GM06990 (cell line): ENCODE data around the gene VWA2.

Experiments
- DNase-seq: peaks from one replicate; pipeline ENCODE4 v3.0.0-alpha.2; 2011; ENCODE audit not compliant: insufficient read length; ENCODE audit errors: extremely low read depth
- H3K27me3 ChIP-seq: replicated peaks from 2 replicates; pipeline ENCODE4 v1.6.0; 2011; ENCODE audit warnings: low read length; ENCODE audit not compliant: control insufficient read depth, insufficient read depth
- H3K36me3 ChIP-seq: 2 replicates; pipeline ENCODE4 v1.5.1; 2011; ENCODE audit warnings: low read length; ENCODE audit not compliant: control insufficient read depth, insufficient read depth
- H3K4me3 ChIP-seq: replicated peaks from 2 replicates; pipeline ENCODE4 v1.5.1; 2011; ENCODE audit warnings: low read depth, mild to moderate bottlenecking, control low read depth, low read length
- TF ChIP-seq, protein P1 (sequence below): IDR thresholded peaks from 2 replicates; pipeline ENCODE4 v1.5.1; 2011; ENCODE audit warnings: low read length, control low read depth, mild to moderate bottlenecking, inconsistent platforms; ENCODE audit not compliant: insufficient read depth, poor library complexity, severe bottlenecking

Gene VWA2

DNA sequence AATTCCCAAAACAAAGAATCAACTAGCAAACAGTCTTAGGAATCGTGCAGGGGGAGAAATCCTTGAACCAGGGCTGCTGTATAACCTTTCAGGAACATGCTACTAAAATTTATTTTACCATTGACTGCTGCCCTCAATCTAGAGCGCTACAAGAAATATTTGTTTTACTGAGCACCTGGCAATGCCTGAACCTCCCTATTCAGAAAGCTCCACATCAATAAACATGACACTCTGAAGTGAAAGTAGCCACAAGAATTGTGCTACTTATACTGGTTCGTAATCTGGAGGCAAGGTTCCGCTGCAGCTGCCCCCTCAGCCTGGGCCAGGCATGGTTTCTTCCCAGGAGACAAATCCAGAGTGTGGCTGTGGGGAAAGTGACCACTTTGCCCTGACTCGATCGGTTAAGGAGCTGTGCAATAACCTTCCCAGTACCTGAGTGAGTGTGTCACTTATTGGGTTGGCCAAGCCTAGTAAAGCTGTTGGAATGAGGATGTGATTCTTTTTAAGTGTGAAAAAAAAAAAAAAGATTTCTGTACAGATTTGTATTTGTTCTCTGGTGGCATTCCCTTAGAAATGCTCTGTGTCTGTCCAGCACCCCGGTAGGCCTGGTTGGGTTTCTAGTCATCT is 7.7 kb downstream of the VWA2 start:
- TF ChIP-seq, protein P1, sequence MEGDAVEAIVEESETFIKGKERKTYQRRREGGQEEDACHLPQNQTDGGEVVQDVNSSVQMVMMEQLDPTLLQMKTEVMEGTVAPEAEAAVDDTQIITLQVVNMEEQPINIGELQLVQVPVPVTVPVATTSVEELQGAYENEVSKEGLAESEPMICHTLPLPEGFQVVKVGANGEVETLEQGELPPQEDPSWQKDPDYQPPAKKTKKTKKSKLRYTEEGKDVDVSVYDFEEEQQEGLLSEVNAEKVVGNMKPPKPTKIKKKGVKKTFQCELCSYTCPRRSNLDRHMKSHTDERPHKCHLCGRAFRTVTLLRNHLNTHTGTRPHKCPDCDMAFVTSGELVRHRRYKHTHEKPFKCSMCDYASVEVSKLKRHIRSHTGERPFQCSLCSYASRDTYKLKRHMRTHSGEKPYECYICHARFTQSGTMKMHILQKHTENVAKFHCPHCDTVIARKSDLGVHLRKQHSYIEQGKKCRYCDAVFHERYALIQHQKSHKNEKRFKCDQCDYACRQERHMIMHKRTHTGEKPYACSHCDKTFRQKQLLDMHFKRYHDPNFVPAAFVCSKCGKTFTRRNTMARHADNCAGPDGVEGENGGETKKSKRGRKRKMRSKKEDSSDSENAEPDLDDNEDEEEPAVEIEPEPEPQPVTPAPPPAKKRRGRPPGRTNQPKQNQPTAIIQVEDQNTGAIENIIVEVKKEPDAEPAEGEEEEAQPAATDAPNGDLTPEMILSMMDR = no peak
- no peak for DNase-seq
- H3K36me3 ChIP-seq = no peaks in the 10 kb centered on the region
- H3K4me3 ChIP-seq = no peak overlapping the region
- H3K27me3 ChIP-seq = no peaks in the 10 kb centered on the region; the same call in 1 of the 2 replicates

DNA sequence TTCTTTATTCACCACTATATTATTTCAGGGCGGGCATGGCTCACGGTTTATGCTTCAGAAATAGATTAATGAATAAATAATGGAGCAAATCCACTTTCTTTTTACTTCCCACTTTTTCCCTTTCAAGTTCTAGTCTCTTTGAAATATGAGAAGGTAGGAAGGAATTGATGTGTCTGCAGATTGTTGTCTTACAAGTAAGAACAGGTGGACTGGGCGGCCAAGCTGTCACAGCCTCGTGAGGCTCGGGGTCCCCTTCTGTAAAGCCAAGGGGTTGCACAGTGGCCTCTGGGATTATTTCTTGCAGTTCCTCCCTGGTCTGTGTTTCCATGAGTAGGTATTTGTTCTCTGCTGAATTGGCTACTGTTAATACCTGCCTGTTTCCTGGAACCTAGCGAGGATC is 11.2 kb downstream of the VWA2 start:
- H3K36me3 ChIP-seq = no peaks in the 10 kb centered on the region
- H3K4me3 ChIP-seq = no peak overlapping the region
- DNase-seq = no peak
- H3K27me3 ChIP-seq = no peaks in the 10 kb centered on the region; the same call in none of the 2 replicates
- TF ChIP-seq, protein P1 = no peak

GRCh38 chr10:114250716-114251115 is 11.7 kb downstream of the VWA2 start:
- Histone ChIP-seq H3K27me3 (no peaks in the 10 kb centered on the region; the same call in 1 of the 2 replicates), H3K4me3 (no peak overlapping the region), H3K36me3 (no peaks in the 10 kb centered on the region)
- no peak for DNase-seq
- TF ChIP-seq, protein P1 = no peak

- DNase-seq = no peak
- Histone ChIP-seq H3K36me3 (no peaks in the 10 kb centered on the region), H3K27me3 (no peaks in the 10 kb centered on the region; the same call in 1 of the 2 replicates), H3K4me3 (no peak overlapping the region)
- TF ChIP-seq, protein P1 = no peak
Measured at GRCh38 chr10:114252092-114252491, 13.0 kb downstream of the VWA2 start.

- no peak overlapping the region for H3K4me3 ChIP-seq
- TF ChIP-seq, protein P1 = no peak
- no peak for DNase-seq
- H3K36me3 ChIP-seq = no peaks in the 10 kb centered on the region
- H3K27me3 ChIP-seq = no peaks in the 10 kb centered on the region; the same call in 1 of the 2 replicates
Measured at GRCh38 chr10:114252883-114253282, 13.8 kb downstream of the VWA2 start.
